WTC11 (cell line): ENCODE results near the gene CDSN. TPM values are rescaled to one million over a fixed set of nuclear protein-coding genes. Genes with fewer than 3 reads are reported as not detected.

Experiments
- ATAC-seq: fragments of 200-7000 bp; cut with Tn5 transposase; 2 replicates; pipeline ENCODE4 v1.10.0; 2021; ENCODE audit warnings: mild to moderate bottlenecking, moderate library complexity
- CTCF ChIA-PET: fragments of 300-600 bp; sonication (Branson Sonifier 250); formaldehyde crosslinking; loops from one replicate; lab custom pipeline; 2021; ENCODE audit warnings: antibody characterized with exemption; lab: Charles Lee
- POLR2A ChIA-PET: fragments of 350-600 bp; sonication (Branson Sonifier 250); formaldehyde crosslinking; loops from one replicate; lab custom pipeline; 2021; ENCODE audit warnings: antibody characterized with exemption; lab: Charles Lee
- DNase-seq: peaks from one replicate; pipeline ENCODE4 v3.0.0; 2021; ENCODE audit warnings: low spot score
- H3K27ac Mint-ChIP-seq: 2 replicates; pipeline ENCODE4 v1.8.0; 2021; ENCODE audit warnings: mixed read lengths
- H3K27me3 Mint-ChIP-seq: 2 replicates; pipeline ENCODE4 v1.8.0; 2021; ENCODE audit warnings: low read depth, mild to moderate bottlenecking, moderate library complexity, mixed read lengths
- H3K36me3 Mint-ChIP-seq: 2 replicates; pipeline ENCODE4 v1.8.0; 2021; ENCODE audit warnings: mixed read lengths
- H3K4me1 Mint-ChIP-seq: 2 replicates; pipeline ENCODE4 v1.8.0; 2022; ENCODE audit warnings: mixed read lengths
- H3K4me3 Mint-ChIP-seq: 2 replicates; pipeline ENCODE4 v1.8.0; 2021; ENCODE audit warnings: mild to moderate bottlenecking, moderate library complexity, mixed read lengths
- H3K9me3 Mint-ChIP-seq: 2 replicates; pipeline ENCODE4 v1.8.0; 2021; ENCODE audit warnings: mixed read lengths
- CBFB ChIP-seq: sonication (generic); formaldehyde crosslinking; IDR thresholded peaks from 2 replicates; pipeline ENCODE4 v1.8.1; 2022; ENCODE audit warnings: mild to moderate bottlenecking, low read depth, missing genetic modification reagents
- CREM ChIP-seq: sonication (generic); formaldehyde crosslinking; IDR thresholded peaks from 2 replicates; pipeline ENCODE4 v1.8.1; 2022; ENCODE audit warnings: mild to moderate bottlenecking, missing genetic modification reagents, moderate library complexity
- ELF4 ChIP-seq: sonication (generic); formaldehyde crosslinking; IDR thresholded peaks from 2 replicates; pipeline ENCODE4 v1.8.1; 2022; ENCODE audit warnings: low read depth, mild to moderate bottlenecking, moderate library complexity, missing genetic modification reagents
- ETV6 ChIP-seq: sonication (generic); formaldehyde crosslinking; IDR thresholded peaks from 2 replicates; pipeline ENCODE4 v1.8.1; 2022; ENCODE audit warnings: mild to moderate bottlenecking, missing genetic modification reagents
- GABPB1 ChIP-seq: sonication (generic); formaldehyde crosslinking; IDR thresholded peaks from 2 replicates; pipeline ENCODE4 v1.8.1; 2023; ENCODE audit warnings: mild to moderate bottlenecking, missing genetic modification reagents
- NFATC4 ChIP-seq: fragments of 250-450 bp; sonication (Bioruptor Pico); IDR thresholded peaks from 2 replicates; pipeline ENCODE4 v1.9.0; 2021; ENCODE audit warnings: mild to moderate bottlenecking
- NFE2L1 ChIP-seq: sonication (generic); formaldehyde crosslinking; IDR thresholded peaks from 2 replicates; pipeline ENCODE4 v1.8.1; 2023; ENCODE audit warnings: missing genetic modification reagents
- SMAD4 ChIP-seq: sonication (generic); formaldehyde crosslinking; IDR thresholded peaks from 2 replicates; pipeline ENCODE4 v1.8.0; 2022; ENCODE audit warnings: mild to moderate bottlenecking, missing genetic modification reagents
- TEAD1 ChIP-seq: sonication (generic); formaldehyde crosslinking; IDR thresholded peaks from 2 replicates; pipeline ENCODE4 v1.8.0; 2022; ENCODE audit warnings: mild to moderate bottlenecking, missing genetic modification reagents
- ZNF138 ChIP-seq: sonication (generic); formaldehyde crosslinking; conservative IDR thresholded peaks from 2 replicates; pipeline ENCODE4 v1.8.1; 2022; ENCODE audit warnings: mild to moderate bottlenecking, moderate library complexity, missing genetic modification reagents
- ZNF317 ChIP-seq: sonication (generic); formaldehyde crosslinking; IDR thresholded peaks from 2 replicates; pipeline ENCODE4 v1.8.1; 2023; ENCODE audit warnings: low read depth, mild to moderate bottlenecking, moderate library complexity, missing genetic modification reagents, borderline replicate concordance
- ZNF416 ChIP-seq: fragments of 250-450 bp; sonication (Bioruptor Pico); IDR thresholded peaks from 2 replicates; pipeline ENCODE4 v1.9.0; 2021; ENCODE audit warnings: mild to moderate bottlenecking, inconsistent platforms
- total RNA-seq: library from RNA; stranded (reverse); gene quantifications from 3 replicates; pipeline ENCODE4 v1.2.3, GENCODE V29; 2021
- TF ChIP-seq, protein P1 (sequence below): sonication (generic); formaldehyde crosslinking; IDR thresholded peaks from 2 replicates; pipeline ENCODE4 v1.8.1; 2023; ENCODE audit warnings: mild to moderate bottlenecking, missing genetic modification reagents
- TF ChIP-seq, protein P2 (sequence below): sonication (generic); formaldehyde crosslinking; IDR thresholded peaks from 2 replicates; pipeline ENCODE4 v1.8.1; 2022; ENCODE audit warnings: mild to moderate bottlenecking, missing genetic modification reagents, moderate library complexity, borderline replicate concordance
- TF ChIP-seq, protein P3 (sequence below): sonication (generic); formaldehyde crosslinking; IDR thresholded peaks from 2 replicates; pipeline ENCODE4 v1.8.0; 2022; ENCODE audit warnings: missing genetic modification reagents

The CDSN gene
- total RNA-seq, 1 experiment from 2014 or later: not detected

DNA sequence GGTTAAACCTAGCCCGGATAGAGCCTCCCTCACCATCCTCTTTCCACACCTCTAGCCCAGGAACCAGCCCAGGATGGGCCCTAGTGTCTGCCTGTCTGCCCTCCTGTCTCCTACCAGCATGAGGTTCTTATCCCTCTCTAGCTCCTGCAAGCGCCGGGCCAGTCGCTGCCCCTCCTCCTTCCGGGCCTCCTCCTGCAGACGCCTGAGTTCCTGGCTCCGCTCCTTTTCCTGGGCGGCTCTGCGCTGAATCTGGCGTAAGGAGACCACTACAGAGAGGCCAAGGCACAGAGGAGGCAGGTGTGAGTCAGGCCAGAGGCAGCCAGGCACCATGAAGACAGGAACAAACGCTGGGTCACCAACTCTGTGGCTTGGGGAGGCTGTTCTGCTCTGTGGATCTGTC, 22.9 kb upstream of the CDSN start (continued):
- TF ChIP-seq SMAD4 (CRISPR knock-in tag) (no peak), CBFB (CRISPR knock-in tag) (no peak)

DNA sequence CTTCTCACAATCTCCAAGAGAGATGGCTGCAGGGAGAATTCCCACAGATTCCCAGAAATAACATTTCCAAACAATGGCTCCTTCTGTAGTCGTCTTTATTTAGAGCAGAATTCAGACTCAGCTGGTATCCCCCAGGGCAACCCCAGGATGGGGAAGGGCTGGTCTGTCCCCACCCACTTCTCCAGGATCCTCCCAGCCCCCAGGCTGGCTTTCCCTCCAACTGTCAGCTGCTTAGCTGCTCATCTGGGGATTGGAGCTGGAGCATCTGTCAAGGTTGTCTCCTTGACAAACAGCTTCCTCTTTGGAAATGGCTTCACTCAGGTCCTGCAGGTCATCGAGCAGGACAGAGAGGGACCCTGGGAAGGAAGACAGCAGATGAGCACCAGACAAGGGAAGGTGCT, 22.1 kb upstream of the CDSN start:
- POLR2A ChIA-PET: interaction anchor here (0.6 kb wide), 1 partner anchor 30 kb away, joined by 3 read pairs; no protein-coding TSS in a partner anchor
- H3K4me1 Mint-ChIP-seq: peaks cover 46% of the 10 kb centered on the region
- H3K36me3 Mint-ChIP-seq: peaks cover 39% of the 10 kb centered on the region
- peaks cover 4% of the 10 kb centered on the region for H3K27me3 Mint-ChIP-seq
- ATAC-seq (no peak), DNase-seq (no peak)
- TF ChIP-seq, protein P1, sequence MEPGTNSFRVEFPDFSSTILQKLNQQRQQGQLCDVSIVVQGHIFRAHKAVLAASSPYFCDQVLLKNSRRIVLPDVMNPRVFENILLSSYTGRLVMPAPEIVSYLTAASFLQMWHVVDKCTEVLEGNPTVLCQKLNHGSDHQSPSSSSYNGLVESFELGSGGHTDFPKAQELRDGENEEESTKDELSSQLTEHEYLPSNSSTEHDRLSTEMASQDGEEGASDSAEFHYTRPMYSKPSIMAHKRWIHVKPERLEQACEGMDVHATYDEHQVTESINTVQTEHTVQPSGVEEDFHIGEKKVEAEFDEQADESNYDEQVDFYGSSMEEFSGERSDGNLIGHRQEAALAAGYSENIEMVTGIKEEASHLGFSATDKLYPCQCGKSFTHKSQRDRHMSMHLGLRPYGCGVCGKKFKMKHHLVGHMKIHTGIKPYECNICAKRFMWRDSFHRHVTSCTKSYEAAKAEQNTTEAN: no peak
- TF ChIP-seq ETV6 (CRISPR knock-in tag): no peak
- CTCF ChIA-PET: interaction anchor here (0.9 to 2.0 kb wide), 2 partner anchors 15 to 224 kb away, joined by 3 to 5 read pairs; partner anchors contain the start of gene CCHCR1
- H3K9me3 Mint-ChIP-seq: no peaks in the 10 kb centered on the region
- no peak overlapping the region for H3K27ac Mint-ChIP-seq
- H3K4me3 Mint-ChIP-seq: no peak overlapping the region

DNA sequence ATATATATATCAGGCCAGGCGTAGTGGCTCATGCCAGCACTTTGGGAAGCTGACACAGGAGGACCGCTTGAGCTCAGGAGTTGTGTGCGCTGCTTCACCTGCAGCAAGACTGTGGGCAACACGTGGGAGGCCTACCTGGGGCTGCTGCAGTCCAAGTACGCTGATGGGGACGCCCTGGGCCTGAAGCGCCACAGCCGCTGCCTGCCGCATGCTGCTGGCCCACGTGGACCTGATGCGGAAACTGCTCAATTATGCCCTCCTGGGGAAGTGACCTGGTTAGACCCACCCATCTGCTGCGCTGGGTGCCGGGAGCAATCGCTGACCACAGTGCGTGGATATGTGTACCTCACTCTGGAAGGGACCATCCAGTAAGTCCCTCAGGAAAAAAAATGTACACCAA, 20.4 kb upstream of the CDSN start:
- ATAC-seq (no peak), DNase-seq (no peak)
- peaks cover 46% of the 10 kb centered on the region for H3K4me1 Mint-ChIP-seq
- H3K9me3 Mint-ChIP-seq: no peaks in the 10 kb centered on the region
- no peak overlapping the region for H3K4me3 Mint-ChIP-seq
- H3K27me3 Mint-ChIP-seq: peaks cover 4% of the 10 kb centered on the region
- TF ChIP-seq ZNF416: no peak
- no peak for TF ChIP-seq ZNF317 (CRISPR knock-in tag)
- no peak for TF ChIP-seq CREM (CRISPR knock-in tag)
- TF ChIP-seq NFE2L1 (CRISPR knock-in tag): no peak
- H3K36me3 Mint-ChIP-seq: peaks cover 28% of the 10 kb centered on the region
- ChIA-PET CTCF (interaction anchor here (0.7 to 4.2 kb wide), 6 partner anchors 18 to 226 kb away, joined by 3 to 49 read pairs (median 6); partner anchors contain the start of gene TCF19), POLR2A (interaction anchor here (0.7 kb wide), 1 partner anchor 349 kb away, joined by 3 read pairs; no protein-coding TSS in a partner anchor)
- H3K27ac Mint-ChIP-seq: no peak overlapping the region

GRCh38 chr6:31139599-31139998, 19.4 kb upstream of the CDSN start:
- TF ChIP-seq, protein P2, sequence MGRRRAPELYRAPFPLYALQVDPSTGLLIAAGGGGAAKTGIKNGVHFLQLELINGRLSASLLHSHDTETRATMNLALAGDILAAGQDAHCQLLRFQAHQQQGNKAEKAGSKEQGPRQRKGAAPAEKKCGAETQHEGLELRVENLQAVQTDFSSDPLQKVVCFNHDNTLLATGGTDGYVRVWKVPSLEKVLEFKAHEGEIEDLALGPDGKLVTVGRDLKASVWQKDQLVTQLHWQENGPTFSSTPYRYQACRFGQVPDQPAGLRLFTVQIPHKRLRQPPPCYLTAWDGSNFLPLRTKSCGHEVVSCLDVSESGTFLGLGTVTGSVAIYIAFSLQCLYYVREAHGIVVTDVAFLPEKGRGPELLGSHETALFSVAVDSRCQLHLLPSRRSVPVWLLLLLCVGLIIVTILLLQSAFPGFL: no peak
- TF ChIP-seq, protein P3, sequence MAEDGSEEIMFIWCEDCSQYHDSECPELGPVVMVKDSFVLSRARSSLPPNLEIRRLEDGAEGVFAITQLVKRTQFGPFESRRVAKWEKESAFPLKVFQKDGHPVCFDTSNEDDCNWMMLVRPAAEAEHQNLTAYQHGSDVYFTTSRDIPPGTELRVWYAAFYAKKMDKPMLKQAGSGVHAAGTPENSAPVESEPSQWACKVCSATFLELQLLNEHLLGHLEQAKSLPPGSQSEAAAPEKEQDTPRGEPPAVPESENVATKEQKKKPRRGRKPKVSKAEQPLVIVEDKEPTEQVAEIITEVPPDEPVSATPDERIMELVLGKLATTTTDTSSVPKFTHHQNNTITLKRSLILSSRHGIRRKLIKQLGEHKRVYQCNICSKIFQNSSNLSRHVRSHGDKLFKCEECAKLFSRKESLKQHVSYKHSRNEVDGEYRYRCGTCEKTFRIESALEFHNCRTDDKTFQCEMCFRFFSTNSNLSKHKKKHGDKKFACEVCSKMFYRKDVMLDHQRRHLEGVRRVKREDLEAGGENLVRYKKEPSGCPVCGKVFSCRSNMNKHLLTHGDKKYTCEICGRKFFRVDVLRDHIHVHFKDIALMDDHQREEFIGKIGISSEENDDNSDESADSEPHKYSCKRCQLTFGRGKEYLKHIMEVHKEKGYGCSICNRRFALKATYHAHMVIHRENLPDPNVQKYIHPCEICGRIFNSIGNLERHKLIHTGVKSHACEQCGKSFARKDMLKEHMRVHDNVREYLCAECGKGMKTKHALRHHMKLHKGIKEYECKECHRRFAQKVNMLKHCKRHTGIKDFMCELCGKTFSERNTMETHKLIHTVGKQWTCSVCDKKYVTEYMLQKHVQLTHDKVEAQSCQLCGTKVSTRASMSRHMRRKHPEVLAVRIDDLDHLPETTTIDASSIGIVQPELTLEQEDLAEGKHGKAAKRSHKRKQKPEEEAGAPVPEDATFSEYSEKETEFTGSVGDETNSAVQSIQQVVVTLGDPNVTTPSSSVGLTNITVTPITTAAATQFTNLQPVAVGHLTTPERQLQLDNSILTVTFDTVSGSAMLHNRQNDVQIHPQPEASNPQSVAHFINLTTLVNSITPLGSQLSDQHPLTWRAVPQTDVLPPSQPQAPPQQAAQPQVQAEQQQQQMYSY: 0 out of 2 replicates have a peak, but pooled peaks have one; percentile 17
- Mint-ChIP-seq H3K4me1 (peaks cover 46% of the 10 kb centered on the region), H3K9me3 (no peaks in the 10 kb centered on the region), H3K27me3 (peaks cover 4% of the 10 kb centered on the region), H3K4me3 (no peak overlapping the region), H3K36me3 (peaks cover 18% of the 10 kb centered on the region), H3K27ac (peak overlapping the region; percentile 57)
- ChIA-PET CTCF (interaction anchor here (0.6 to 4.2 kb wide), 12 partner anchors 9 to 227 kb away, joined by 3 to 49 read pairs (median 4); partner anchors contain the start of gene TCF19), POLR2A (interaction anchor here (1.2 to 1.4 kb wide), 2 partner anchors 19 to 33 kb away, joined by 6 to 11 read pairs; partner anchors contain the start of gene TCF19)
- peak; percentile 39 for DNase-seq
- peak; percentile 71 for ATAC-seq

DNA sequence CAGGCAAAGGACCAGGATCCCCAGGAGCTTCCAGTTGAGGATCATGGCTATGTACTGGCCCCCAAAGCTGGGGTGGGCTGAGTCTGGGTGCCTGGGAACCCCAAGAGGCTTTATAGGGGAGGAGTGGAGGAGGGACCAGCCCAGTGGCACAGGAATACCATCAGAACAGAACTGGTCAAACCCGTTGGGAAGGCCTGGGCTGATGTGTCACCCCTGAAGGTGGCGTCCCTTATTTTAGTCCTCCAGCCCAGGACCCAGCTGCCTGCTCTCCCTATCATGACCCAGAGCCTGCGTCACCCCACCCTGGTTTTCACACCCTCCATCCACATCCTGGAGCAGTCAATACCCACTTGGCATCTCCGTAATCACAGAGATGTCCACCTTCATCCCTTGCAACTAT, 18.7 kb upstream of the CDSN start, which contains the start of gene PSORS1C2:
PSORS1C2 (minus strand) TSS at position 85 of the 400 bp plus-strand sequence; CDS start at position 45, 40 bp downstream.
- no peak within 1 kb of the TSS for H3K4me3 Mint-ChIP-seq
- peaks cover 12% of the 10 kb centered on the region for H3K36me3 Mint-ChIP-seq
- H3K27me3 Mint-ChIP-seq: peaks cover 4% of the 10 kb centered on the region
- no peaks in the 10 kb centered on the region for H3K9me3 Mint-ChIP-seq
- ATAC-seq: no peak
- POLR2A ChIA-PET: interaction anchor here (1.2 to 1.4 kb wide), 2 partner anchors 20 to 33 kb away, joined by 6 to 11 read pairs; partner anchors contain the start of gene TCF19
- H3K27ac Mint-ChIP-seq: peak within 1 kb of the TSS; percentile 57
- CTCF ChIA-PET: interaction anchor here (0.9 to 4.2 kb wide), 12 partner anchors 8 to 228 kb away, joined by 3 to 49 read pairs (median 6); partner anchors contain the start of genes PSORS1C1 and TCF19
- H3K4me1 Mint-ChIP-seq: peaks cover 46% of the 10 kb centered on the region
- TF ChIP-seq ELF4 (CRISPR knock-in tag): no peak
- no peak for TF ChIP-seq ZNF138 (CRISPR knock-in tag)
- no peak for TF ChIP-seq GABPB1 (CRISPR knock-in tag)
- TF ChIP-seq TEAD1 (CRISPR knock-in tag): no peak
- TF ChIP-seq, protein P1: no peak
- no peak for TF ChIP-seq NFATC4 (CRISPR knock-in tag)
- no peak for DNase-seq
